Measurements from ENCODE around the gene EMID1.

The EMID1 gene

DNA sequence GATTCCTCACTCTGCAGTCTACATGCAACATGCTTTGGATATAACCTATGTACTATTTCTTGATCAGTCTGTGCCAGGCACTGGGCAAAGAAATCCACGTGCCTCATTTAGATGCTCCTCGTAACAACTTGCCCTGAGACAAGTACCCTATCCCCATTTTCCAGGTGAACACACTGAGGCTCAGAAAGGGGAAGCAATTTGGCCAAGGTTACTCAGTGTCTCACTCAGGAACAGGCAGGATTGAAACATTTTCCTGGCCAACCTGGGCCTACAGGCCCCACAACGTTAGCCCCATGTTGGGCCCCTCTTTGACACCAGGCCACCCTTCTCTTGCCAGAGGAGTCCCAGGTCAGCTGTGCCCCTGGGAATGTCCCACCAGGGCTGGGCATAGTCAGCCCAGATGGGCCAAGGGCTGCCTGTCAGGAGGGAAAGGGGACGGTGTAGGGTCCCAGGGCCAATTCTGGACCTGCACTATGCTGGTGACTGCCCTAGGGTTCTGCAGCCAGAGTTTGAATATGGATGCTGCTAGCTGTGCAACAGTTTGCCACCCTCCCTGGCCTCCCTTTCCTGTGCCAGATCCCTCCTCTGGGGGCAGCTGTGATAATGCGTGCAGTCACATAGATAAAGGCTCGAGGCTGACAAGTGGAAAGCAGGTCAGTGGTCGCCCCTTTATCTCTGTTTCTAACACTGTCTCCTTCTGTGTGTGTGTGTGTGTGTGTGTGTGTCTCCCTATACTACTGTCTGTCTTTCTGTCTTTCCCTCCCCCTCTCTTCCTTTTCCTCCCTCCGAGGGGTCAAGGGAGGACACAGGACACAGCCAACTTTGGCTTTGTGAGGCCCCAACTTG, 10.4 kb upstream of the EMID1 start:
- no peak for DNase-seq

DNA sequence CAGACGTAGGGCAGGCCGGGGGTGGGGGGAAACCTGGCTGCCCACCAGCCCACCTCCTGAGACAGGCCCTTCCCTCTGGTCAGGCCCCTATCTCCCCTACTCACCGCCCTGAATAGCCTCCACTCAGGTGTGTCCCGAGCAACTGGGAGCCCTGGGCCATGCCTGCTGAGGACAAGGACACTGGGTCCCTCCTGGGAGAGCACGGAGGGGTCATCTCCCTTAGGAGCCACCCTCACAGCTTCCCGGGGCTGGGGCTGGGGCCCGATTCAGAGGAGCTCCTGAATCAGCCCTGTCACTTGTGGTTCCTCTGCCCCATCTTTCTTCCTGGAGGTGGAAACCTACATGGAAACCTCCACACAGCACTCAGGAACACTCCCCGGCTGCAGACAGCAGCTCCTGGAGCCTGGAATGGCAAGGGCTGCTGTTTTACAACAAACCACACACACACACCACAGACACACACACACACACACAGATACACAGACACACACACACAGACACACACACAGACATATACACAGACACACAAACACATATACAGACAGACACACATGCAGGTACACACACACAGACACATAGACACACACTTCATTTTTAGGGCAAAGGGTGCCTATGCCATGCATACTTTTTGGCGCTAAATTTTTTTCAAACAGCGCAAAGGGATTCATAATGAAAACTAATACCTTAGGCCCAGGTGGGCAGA, 9.6 kb upstream of the EMID1 start:
- DNase-seq, result no peak

DNA sequence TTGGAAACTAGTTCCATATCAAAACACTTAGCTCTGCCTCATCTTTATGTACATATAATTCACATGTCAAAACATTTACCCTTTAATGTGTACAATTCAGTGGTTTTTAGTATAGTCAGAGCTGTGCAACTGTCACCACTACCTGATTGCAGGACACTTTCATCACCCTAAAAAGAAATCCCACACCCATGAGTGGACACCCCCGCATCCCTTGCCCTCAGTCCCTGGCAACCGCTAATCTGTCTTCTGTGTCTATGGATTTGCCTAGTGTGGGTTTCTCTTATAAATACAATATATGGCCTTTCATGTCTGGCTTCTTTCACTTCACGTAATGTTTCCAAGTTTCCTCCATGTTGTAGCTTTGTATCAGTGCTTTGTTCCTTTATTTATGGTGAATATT, 8.6 kb upstream of the EMID1 start:
- no peak for DNase-seq

DNA sequence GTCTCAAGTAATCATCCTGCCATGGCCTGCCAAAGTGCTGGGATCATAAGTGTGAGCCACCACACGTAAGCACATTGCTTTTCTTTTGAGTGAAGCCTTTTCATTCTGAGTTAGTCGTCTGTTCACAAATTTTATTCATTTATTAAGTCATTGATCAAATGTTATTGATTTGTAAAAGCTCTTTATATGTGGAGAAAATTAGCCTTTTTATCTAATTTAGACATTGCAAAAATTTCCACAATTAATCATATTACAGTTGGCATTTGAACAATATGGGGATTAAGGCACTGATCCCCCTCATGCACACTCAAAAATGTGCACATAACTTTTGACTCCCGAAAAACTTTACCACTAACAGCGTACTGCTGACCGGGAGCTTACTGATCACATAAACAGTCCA, 7.5 kb upstream of the EMID1 start:
- no peak for DNase-seq

DNA sequence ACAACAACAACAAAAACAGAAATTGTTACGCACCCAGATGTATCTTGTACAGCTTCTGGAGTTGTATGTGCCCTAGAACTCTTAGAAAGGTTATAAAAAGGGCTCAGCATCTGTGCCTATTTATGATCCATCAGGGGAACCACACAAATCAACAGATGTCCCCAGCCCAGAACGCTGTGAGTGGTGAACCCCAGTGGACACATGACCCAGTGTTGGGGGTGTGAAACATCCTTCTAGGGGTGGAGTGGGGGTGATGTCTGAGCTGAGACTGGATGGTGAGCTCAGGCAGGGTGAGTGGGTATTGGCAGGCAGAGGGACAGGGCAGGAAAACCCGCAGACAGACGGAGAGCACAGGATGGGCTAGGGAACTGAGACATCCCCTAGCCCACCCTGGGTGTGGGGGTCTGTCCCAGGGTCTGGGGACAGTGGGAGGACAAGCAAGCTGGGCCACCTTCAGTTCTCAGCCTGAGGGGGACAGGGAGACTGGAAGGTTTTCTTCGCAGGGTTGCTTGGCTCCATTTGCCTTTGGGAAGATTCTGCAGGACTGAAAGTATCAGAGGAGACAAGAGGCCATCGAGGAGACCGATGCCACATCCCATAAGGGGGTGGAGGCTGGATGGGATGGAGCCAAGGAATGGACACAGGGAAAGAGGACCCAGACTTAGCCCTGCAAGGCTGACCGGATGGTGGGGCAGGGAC, 5.8 kb upstream of the EMID1 start:
- no peak for DNase-seq

DNA sequence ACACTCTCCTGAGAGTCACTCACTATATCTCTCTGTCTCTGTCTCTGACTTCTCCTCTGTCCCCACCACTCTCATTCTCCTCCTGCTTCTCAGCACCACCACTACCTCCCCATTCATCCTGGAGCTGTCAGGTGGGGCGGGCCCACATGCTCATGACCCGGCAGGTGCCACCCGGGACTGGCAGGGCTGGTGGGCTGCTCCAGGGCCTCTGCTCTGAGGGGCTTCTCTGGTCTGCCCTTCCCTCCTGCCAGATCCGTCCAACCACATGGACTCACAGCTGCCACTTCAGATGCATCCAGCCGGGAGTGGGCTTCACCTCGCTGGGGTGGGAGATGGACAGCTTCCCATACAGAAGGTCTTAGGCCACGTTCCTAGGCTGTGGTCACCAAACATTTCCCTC, 4.8 kb upstream of the EMID1 start:
- no peak for DNase-seq

DNA sequence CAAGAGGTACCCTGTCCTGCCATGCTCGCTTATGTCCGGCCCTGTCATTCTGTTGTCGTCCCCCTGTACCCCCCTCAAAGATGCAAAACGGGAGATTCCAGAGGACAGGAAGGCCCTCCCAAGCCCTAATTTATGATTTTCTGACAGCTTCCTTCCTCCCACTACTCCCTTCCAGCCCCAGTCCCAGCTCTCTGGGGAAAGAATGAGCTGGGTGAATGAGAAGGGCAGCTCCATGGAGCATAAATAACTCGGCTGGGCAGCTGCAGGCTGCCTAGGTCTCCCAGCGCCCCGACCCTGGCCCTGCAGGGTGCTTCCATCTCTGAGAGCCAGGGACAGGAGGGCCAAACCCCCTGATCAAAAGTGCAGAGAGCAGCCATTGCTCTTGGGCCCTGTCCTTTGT, 3.9 kb upstream of the EMID1 start:
- DNase-seq, result no peak

DNA sequence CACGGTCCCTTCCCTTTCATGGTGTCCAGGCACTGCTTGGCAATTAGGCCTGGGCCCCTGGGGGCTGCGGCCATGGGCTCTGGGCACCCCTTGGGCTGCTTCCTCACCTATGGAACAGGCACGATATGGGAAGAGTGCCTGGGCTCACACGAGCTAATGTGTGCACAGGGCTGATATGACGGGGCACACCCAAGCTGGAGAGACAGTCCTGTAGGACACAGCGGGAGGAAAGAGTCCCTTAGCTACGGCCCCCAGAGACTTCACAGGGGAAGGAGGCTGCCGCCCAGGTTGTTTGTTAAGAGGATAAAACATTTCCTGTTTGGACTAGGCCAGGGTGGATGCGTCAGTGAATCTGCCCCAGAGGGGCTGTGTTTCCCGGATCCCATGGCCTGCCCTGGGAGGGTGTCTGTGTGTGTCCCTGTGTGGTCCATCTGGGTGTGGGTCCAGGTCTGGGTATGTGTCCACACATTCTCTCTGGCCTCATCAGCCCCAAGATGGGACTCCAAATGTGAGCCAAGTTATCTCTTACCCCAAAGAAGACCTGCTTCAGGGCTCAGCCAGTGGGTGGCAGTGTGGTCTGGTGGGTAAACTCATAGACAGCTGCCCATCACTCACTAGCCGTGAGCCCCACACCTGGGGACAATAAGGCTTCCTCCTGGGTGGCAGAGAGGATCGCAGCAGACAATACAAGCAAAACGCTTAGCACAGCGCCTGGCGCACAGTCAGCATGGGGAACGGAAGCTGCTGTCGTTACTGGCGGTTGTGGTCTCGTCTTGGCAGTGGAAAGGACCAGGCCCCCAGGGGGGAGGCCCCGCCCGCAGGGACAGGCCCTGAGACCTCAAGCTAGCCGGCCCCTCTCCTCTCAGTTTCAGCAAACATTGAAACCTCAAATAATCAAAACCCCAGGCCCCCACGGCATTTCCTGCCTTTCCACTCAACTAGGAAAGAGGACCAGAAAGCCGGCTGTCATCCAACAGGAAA, 3.2 kb upstream of the EMID1 start:
- DNase-seq, result peak; percentile 15 to 22

DNA sequence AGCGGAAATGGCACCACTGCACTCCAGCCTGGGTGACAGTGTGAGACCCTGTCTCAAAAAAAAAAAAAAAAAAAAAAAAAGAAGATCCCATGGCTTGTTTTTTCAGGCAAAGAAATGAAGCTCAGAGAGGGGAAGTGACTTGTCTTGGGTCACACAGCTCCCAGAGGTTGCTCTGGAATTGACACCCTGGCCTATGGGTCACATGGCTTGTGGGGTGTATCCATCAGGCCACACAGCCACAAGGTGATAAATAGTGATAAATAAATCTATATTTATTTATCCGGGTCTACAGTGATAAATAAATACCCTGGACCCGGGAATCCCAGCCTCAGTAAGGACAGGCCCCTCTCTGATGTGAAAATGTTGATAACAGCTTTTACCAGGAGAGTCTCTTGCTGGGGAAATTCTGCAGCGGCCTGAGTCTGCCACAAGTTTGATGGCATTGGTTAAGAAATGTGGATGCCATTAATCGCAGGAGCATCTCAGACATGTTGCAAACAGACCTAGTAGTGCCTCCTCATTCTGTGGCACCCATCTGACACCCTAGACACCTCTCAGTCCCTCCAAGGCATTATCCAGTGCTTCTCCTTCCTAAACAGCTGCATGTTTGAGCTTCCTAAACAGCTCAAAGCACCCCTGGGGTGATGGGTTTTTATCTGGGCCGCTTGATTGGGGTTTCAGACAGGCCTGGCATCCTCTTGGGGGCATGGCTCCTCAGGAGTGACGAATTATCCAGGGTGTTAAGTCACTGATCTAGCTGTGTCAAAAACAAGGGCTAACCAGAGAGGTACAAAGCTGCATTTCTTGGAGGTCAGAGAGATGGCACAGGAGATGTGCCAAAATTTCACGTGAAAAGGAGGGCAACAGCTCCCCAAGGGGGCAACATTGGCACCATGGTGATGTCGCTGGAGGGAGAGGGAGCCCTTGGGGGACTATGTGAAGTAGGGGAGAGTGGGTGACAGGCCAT, 1.9 kb upstream of the EMID1 start:
- DNase-seq, result no peak

DNA sequence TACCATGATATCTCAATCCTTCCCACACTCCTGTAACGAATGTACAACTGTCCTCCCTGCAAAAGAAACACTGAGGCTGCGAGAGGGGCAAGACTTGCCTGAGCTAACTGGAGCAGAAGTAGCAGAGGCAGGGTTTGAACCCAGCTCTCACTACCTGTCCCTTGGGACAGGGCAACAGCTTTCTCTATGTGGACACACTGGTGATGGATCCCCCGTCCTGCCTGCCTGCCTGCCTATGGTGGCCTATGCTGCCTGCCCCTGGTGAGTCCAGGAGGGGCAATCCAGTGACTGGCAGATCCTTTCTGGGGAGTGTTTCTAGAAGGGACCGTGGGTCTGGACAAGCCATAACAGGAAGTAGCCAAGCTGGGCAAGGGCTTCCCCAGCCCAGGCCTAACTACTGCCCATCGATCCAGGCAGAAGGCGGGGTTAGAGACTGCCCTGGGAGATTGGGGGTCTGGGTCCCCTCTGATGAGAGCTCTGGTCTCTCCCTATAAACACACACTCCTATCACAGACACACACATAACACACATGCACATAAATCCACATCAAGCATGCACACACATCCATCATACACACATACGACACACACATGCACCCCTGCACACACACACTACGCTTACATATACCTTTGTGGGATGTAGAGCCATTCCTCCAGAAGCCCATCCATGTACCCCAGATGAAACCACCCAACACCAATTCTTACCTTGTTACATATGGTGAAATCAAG, 1.1 kb upstream of the EMID1 start:
- no peak for DNase-seq

DNA sequence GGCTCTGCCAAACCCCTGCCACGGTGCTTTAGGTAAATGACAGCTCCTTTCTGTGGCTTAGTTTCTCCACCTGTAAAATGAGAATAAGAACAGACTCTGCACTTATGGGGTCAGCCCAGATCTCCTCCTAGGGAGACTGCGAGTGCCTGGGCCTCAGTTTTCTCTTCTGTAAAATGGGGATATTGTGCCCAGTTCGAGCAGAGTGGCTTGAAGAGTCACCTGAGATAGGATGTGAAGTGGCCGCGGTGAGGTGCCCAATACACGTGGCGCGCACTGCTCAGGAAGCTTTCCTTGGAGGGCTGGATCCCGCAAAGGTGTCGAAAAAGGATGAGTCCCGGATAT, 473 bp upstream of the EMID1 start:
- DNase-seq, result no peak

DNA sequence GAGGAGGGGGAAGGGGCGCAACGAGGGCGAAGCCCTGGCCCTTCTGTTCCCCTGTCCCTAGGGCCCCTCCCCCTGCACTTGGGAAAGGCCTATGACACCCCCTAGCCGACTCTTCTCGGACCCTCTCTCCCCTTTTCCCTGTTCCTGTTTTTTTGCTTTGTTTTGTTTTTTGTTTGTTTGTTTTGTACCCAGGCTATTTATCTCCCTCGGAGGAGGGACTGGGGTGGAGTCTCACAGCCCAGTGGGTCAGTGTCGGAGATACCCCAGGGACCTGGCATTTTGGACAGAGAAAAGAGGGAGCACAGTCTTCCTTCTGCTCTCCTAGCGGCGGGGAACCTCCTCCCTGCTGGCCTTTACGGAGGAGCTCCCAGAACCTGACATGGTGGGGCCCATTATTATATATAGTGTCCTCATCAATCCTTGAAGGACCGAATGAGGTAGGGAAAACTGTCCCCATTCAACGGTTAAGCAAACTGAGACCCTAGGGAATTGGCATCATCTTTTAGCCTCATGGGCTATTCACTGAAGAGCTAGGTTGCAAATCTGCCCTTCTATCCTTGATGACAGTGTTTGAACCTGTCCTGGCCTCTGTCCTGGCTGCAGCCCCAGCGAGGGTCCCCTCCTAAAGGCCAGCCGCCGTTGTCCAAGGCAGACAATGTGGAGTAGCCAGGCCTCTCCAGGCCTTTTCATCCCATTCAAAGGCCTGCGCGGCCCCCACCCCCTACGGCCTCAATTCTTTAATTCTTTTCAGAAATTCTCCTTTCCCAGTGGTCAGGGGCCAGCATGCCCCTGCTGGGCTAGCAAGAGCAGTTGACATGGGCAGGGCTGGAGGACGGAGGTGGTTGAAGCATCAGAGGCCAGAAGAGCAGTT, 911 bp downstream of the EMID1 start:
- no peak for DNase-seq

DNA sequence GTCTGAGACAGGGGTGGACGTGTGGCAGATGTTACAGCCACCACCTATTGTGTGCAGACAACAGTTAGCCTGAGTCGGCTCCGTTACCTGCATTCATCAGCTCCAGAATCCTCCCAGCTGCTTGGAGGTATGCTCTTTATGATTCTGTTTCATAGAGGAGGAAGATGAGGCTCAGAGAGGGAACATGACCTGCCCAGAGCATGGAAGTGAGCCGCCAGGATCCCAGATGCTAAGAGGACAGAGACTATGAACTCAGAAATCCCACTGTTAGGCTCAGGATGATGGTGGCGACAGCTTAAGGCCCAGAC, 1.5 kb downstream of the EMID1 start:
- DNase-seq, result no peak

DNA sequence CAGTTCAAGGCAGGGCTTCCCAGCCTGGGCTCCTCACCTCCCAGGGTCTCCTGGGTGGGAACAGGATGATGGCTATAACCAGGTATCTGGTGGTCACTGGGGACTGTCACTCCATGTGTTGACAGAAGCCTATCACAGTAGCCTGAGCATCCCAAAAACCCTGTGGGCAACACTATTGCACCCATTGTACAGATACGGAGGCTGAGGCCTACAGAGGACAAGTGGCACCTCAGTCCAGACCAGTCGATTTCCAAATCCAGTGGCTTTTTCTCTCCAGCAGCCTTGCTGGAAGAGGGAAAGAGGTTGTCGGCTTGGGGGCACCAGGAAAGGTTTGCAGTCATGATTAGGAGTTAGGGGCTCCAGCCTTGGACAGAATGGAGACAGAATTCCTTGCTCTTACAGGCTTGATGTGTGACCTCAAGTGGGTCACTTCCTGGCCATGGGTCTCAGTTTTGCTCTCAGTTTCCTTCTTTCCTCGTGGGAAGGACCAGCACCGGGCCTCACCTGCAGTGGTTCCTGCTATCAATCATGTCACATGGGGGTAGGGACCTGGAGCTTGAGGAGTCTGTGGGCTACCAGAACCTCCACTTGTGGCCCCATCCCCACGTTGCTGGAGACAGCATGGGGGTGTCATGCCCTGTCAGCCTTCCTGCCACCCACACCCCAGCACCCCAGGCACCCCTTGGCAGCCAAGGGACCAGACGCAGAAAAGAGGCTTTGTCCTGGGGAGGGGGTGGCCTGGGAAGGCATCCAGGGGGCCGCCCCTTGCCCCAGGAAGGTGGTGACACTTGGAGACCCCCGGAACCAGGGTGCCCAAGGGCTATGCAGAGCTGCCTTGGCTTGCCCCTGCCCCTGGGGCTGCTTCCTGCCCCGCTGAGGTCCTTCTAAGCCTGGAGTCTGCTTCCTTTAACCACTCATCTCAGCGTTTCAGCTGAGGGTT, 2.1 kb downstream of the EMID1 start:
- DNase-seq, result no peak

DNA sequence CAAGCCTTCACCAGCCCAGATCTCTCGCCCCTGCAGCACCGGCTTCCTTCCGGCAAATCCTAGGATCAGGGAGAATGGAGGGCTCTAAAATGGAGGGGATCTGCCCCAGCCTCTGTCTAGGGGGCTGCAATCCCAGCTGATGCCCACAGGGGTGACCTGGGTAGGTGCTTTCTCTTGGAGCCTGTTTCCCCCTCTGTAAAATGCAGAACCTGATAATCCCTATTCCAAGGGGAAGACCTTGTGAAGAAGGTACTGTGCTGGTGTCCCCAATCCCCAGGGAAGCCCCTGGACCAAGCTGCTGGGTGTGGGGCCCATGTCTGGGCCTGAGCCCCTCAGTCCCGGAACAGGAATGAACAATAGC, 2.8 kb downstream of the EMID1 start:
- DNase-seq, result no peak

DNA sequence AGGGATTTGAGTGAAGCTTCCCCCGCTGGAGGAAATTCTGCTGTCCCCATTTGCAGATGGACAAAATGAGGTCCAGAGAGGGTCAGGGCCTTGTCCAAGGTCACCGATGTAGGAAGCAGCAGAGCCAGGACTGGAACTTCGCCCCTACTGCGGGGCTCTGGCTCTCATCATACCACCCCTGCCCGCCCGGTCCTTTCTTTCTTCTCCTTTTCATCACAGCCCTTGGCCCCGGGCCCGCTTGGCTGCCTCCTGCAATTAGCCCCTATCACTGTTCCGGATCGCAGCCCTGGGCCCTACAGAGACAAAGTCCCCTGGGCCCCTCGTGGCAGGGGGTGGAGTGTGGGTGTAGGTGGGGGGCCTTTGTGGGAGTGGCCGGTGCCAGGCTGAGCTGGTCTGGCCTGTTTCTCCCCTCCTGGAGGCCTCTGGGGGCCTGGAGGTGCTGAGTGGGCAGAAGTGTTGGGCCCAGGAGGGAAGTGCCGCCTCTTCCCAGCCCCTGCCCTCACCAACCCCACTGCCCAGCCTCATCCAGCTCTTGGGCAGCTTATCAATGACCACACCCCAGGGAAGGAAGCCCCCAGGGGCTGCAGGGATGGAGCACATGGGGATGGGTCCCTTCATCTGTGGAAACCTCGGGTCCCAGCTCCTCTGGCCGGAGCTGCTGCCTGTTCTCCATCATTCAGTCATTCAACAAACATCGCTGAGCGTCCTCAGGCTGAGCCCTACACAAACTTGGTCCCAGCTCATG, 3.4 kb downstream of the EMID1 start:
- DNase-seq, result no peak

DNA sequence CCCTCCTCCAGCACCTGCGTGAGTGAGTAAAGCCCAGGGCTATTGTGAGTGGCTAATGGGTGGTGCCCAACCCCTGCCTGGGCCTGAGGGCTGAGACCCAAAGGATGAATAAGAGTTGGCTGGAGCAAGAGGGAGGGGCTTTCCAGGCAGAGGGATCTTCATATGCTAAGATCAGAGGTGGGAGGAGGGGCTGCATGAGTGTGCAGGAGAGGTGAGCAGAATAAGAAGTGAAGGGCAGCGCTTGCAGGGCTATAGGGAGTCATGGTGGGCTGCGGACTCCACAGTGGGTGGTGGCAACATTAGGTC, 3.9 kb downstream of the EMID1 start:
- no peak for DNase-seq

DNA sequence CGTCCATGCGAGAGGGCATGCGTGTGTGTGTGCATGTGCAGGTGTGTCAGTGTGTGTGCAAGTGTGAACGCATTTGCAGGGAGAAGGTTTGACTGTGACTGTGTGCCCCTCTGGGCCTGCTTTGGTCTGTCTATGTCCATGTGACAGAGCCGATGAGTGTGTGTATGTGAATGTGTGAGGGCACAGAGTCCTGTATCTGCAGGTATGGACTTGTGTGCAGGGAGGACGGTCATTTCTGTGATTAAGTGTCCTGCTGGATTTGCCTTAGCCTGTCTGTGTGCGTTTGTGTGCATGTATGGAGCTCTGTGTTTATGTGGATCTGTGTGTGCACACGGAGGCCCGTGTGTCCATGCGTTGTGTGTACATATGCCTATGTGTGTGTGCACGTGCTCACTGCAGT, 5.4 kb downstream of the EMID1 start:
- DNase-seq, result no peak
